IMR-90 (cell line): Measurements from ENCODE around the gene MORF4L1. TPM values are rescaled to one million over a fixed set of nuclear protein-coding genes. Genes with fewer than 3 reads are reported as not detected.

Experiments
- ATAC-seq: fragments of 200-7000 bp; cut with Tn5 transposase; 2 replicates; pipeline ENCODE4 v1.9.1; 2020; ENCODE audit warnings: low read depth, mild to moderate bottlenecking, moderate library complexity
- BruUV-seq: library from RNA; stranded (reverse); fragments of 400-500 nt; replicated peaks from 2 replicates; lab custom pipeline; 2021; lab: Mats Ljungman, UMichigan
- CTCF ChIA-PET: fragments of 300-600 bp; formaldehyde crosslinking; extraction: SDS; loops from one replicate; lab custom pipeline; 2021; ENCODE audit warnings: antibody characterized with exemption; lab: Yijun Ruan, JAX
- POLR2A ChIA-PET: fragments of 300-600 bp; sonication (Branson Sonifier 250); formaldehyde crosslinking; loops from one replicate; lab custom pipeline; 2022; ENCODE audit warnings: antibody characterized with exemption; ENCODE audit not compliant: unreplicated experiment; lab: Charles Lee
- DNase-seq: peaks from one replicate; pipeline ENCODE4 v3.0.0; 2013
- H2AFZ ChIP-seq: replicated peaks from 2 replicates; pipeline ENCODE3; 2013; ENCODE audit warnings: low read length, mild to moderate bottlenecking; ENCODE audit not compliant: poor library complexity
- H2AK5ac ChIP-seq: 2 replicates; pipeline ENCODE4 v1.6.1; 2013; ENCODE audit warnings: low read depth, low read length, inconsistent platforms
- H2AK9ac ChIP-seq: replicated peaks from 2 replicates; pipeline ENCODE3; 2013; ENCODE audit warnings: mild to moderate bottlenecking, low read depth, low read length, moderate library complexity; ENCODE audit not compliant: poor library complexity
- H2BK120ac ChIP-seq: 2 replicates; pipeline ENCODE4 v1.6.1; 2013; ENCODE audit warnings: low read depth, low read length, inconsistent platforms
- H2BK15ac ChIP-seq: 3 replicates; pipeline ENCODE4 v1.6.1; 2013; ENCODE audit warnings: low read depth, low read length, inconsistent platforms
- H2BK20ac ChIP-seq: 2 replicates; pipeline ENCODE4 v1.6.1; 2013; ENCODE audit warnings: low read depth, mild to moderate bottlenecking, inconsistent platforms, low read length, moderate library complexity
- H2BK5ac ChIP-seq: 2 replicates; pipeline ENCODE4 v1.6.1; 2013; ENCODE audit warnings: mild to moderate bottlenecking, low read depth, low read length, inconsistent platforms; ENCODE audit not compliant: poor library complexity, severe bottlenecking
- H3K14ac ChIP-seq: replicated peaks from 2 replicates; pipeline ENCODE4 v1.6.1; 2013; ENCODE audit warnings: low read depth, low read length, inconsistent platforms
- H3K18ac ChIP-seq: 2 replicates; pipeline ENCODE4 v1.6.1; 2013; ENCODE audit warnings: low read depth, low read length, control low read depth
- H3K23ac ChIP-seq: 2 replicates; pipeline ENCODE4 v1.6.1; 2013; ENCODE audit warnings: low read depth, low read length, inconsistent platforms
- H3K27ac ChIP-seq: 2 replicates; pipeline ENCODE4 v1.5.1; 2013; ENCODE audit warnings: mild to moderate bottlenecking, control low read depth, low read length; ENCODE audit not compliant: insufficient read depth
- H3K27me3 ChIP-seq: 2 replicates; pipeline ENCODE4 v1.6.1; 2013; ENCODE audit warnings: low read length; ENCODE audit not compliant: control insufficient read depth, insufficient read depth
- H3K36me3 ChIP-seq: 2 replicates; pipeline ENCODE4 v1.6.1; 2013; ENCODE audit warnings: low read length, mixed read lengths; ENCODE audit not compliant: control insufficient read depth, insufficient read depth
- H3K4ac ChIP-seq: 2 replicates; pipeline ENCODE4 v1.6.1; 2013; ENCODE audit warnings: low read depth, low read length, inconsistent platforms
- H3K4me1 ChIP-seq: 2 replicates; pipeline ENCODE4 v1.6.1; 2013; ENCODE audit warnings: low read length, mixed read lengths; ENCODE audit not compliant: control insufficient read depth, insufficient read depth
- H3K4me2 ChIP-seq: 2 replicates; pipeline ENCODE4 v1.6.1; 2013; ENCODE audit warnings: low read depth, mild to moderate bottlenecking, control low read depth, low read length, moderate library complexity
- H3K4me3 ChIP-seq: 2 replicates; pipeline ENCODE4 v1.5.1; 2013; ENCODE audit warnings: low read depth, mild to moderate bottlenecking, control low read depth, low read length, moderate library complexity; ENCODE audit not compliant: insufficient read depth
- H3K56ac ChIP-seq: 2 replicates; pipeline ENCODE4 v1.6.1; 2013; ENCODE audit warnings: low read length, inconsistent platforms; ENCODE audit not compliant: insufficient read depth; ENCODE audit errors: extremely low read depth
- H3K79me1 ChIP-seq, 2 experiments: 2 replicates each; pipeline ENCODE4 v1.6.1; 2013; ENCODE audit warnings: low read length in 2 of 2, inconsistent platforms in 1 of 2, low read depth in 1 of 2
- H3K9ac ChIP-seq: 2 replicates; pipeline ENCODE4 v1.6.1; 2013; ENCODE audit warnings: low read depth, low read length, control low read depth
- H3K9me1 ChIP-seq: 2 replicates; pipeline ENCODE4 v1.6.1; 2013; ENCODE audit warnings: low read length, inconsistent platforms; ENCODE audit not compliant: insufficient read depth
- H3K9me3 ChIP-seq: 2 replicates; pipeline ENCODE4 v1.6.1; 2013; ENCODE audit warnings: low read length; ENCODE audit not compliant: control insufficient read depth, insufficient read depth
- H4K20me1 ChIP-seq: 2 replicates; pipeline ENCODE4 v1.6.1; 2013; ENCODE audit warnings: low read length, inconsistent platforms; ENCODE audit not compliant: insufficient read depth
- H4K5ac ChIP-seq: 2 replicates; pipeline ENCODE4 v1.6.1; 2013; ENCODE audit warnings: mild to moderate bottlenecking, low read depth, low read length, control low read depth
- H4K8ac ChIP-seq, 2 experiments: 2 replicates each; pipeline ENCODE4 v1.6.1; 2013; ENCODE audit warnings: low read depth in 2 of 2, low read length in 2 of 2, control low read depth in 1 of 2, inconsistent platforms in 1 of 2
- H4K91ac ChIP-seq: 2 replicates; pipeline ENCODE4 v1.6.1; 2013; ENCODE audit warnings: low read depth, low read length, inconsistent platforms; ENCODE audit not compliant: insufficient read depth
- RAD21 ChIP-seq: IDR thresholded peaks from 2 replicates; pipeline ENCODE4 v1.6.1; 2012; ENCODE audit warnings: low read length, improper control_type of control experiment
- WGBS, 2 experiments: methylation state at CpG; one replicate each; pipeline versions ENCODE4 v1.1.5 to v1.1.7; 2013; ENCODE audit warnings: missing lambda C conversion rate in 2 of 2; ENCODE audit not compliant: insufficient read length in 1 of 2; ENCODE audit errors: extremely low coverage in 2 of 2; 5-methylcytosine and 5-hydroxymethylcytosine counted together
- dilution Hi-C: fragments of 300-500 bp; cut with HindIII; formaldehyde crosslinking; loops from one replicate; pipeline ENCODE4 v1.14.3; 2018; ENCODE audit warnings: low sequenced_read_pairs; ENCODE audit not compliant: unreplicated experiment
- in situ Hi-C: fragments of 300-500 bp; cut with MboI; formaldehyde crosslinking; loops from 3 replicates; pipeline ENCODE4 v1.14.3; 2019; ENCODE audit warnings: low sequenced_read_pairs, inconsistent platforms, mixed read lengths
- intact Hi-C: fragments of 100-400 bp; cut with micrococcal nuclease; formaldehyde crosslinking; loops from 2 replicates; pipeline ENCODE4 v1.10.0; 2022
- polyA plus RNA-seq, 3 experiments: library from polyadenylated mRNA; depleted of rRNA; stranded (reverse); fragments of >200 nt; gene quantifications; 2 replicates each; pipeline ENCODE4 v1.2.3, GENCODE V29; 2012; ENCODE audit warnings: low replicate concordance in 1 of 3
- total RNA-seq: library from RNA; depleted of rRNA; stranded (reverse); fragments of >200 nt; gene quantifications from 2 replicates; pipeline ENCODE4 v1.2.3, GENCODE V29; 2012

The MORF4L1 gene
- total and polyA plus RNA-seq, 2 of the 4 experiments (the other 2 are of a cell fraction) = 217 to 392 TPM

GRCh38 chr15:78881681-78882080 lies 9.0 kb downstream of the MORF4L1 start:
- dilution Hi-C loops = no loop called here
- H3K27me3 ChIP-seq = no peaks in the 10 kb centered on the region
- H3K27ac ChIP-seq = no peak overlapping the region; the same call in 1 of the 2 replicates
- no CpG with 5 or more reads among the region's 1 CpG for WGBS, 2 experiments
- H3K9me1 ChIP-seq = peaks cover 3% of the 10 kb centered on the region; the same call in 1 of the 2 replicates
- no peak overlapping the region for H4K91ac ChIP-seq
- no peak overlapping the region for H3K56ac ChIP-seq
- H3K9me3 ChIP-seq = no peaks in the 10 kb centered on the region
- H3K9ac ChIP-seq = no peak overlapping the region; the same call in 1 of the 2 replicates
- ChIA-PET POLR2A (no interaction called here), CTCF (no interaction called here)
- H3K4ac ChIP-seq = no peak overlapping the region
- peak overlapping the region; percentile 35; the same call in 1 of the 2 replicates for H3K23ac ChIP-seq
- H2AK9ac ChIP-seq = no peak overlapping the region
- H3K4me2 ChIP-seq = no peak overlapping the region
- no peak for DNase-seq
- peak overlapping the region; percentile 65 for H2BK5ac ChIP-seq
- peaks cover 3 to 20% of the 10 kb centered on the region in 2 experiments; a peak in 3 of 4 replicates for H3K79me1 ChIP-seq
- ATAC-seq = no peak
- no peak overlapping the region for H2BK15ac ChIP-seq
- H3K18ac ChIP-seq = no peak overlapping the region
- no peak overlapping the region for H4K8ac ChIP-seq
- peaks cover 15% of the 10 kb centered on the region for H3K4me1 ChIP-seq
- no peak overlapping the region for H2AK5ac ChIP-seq
- no peak for TF ChIP-seq RAD21
- no peak overlapping the region for H3K4me3 ChIP-seq
- H4K5ac ChIP-seq = no peak overlapping the region
- H2BK120ac ChIP-seq = no peak overlapping the region
- BruUV-seq = no TSS peak
- H3K36me3 ChIP-seq = peaks cover 31% of the 10 kb centered on the region
- H2BK20ac ChIP-seq = no peak overlapping the region
- in situ Hi-C loops = no loop called here
- H2AFZ ChIP-seq = no peak overlapping the region
- peaks cover 97% of the 10 kb centered on the region for H4K20me1 ChIP-seq
- intact Hi-C loops = loop anchor here (10.0 kb wide), 1 partner anchor 267 kb away; no protein-coding TSS in a partner anchor
- no peak overlapping the region for H3K14ac ChIP-seq
